Osteocyte (in vitro differentiated cells): ENCODE results near the gene DTWD1. TPM values are rescaled to one million over a fixed set of nuclear protein-coding genes. Genes with fewer than 3 reads are reported as not detected.

Source experiments
- DNase-seq: peaks from one replicate; pipeline ENCODE4 v3.0.0; 2021; ENCODE audit warnings: mixed read lengths; ENCODE audit not compliant: unreplicated experiment; ENCODE audit errors: extremely low spot score
- H3K27ac Mint-ChIP-seq: one replicate; pipeline ENCODE4 v1.8.0; 2021; ENCODE audit warnings: mild to moderate bottlenecking, mixed read lengths; ENCODE audit not compliant: unreplicated experiment
- H3K27me3 Mint-ChIP-seq: one replicate; pipeline ENCODE4 v1.8.0; 2021; ENCODE audit warnings: mixed read lengths; ENCODE audit not compliant: unreplicated experiment
- H3K36me3 Mint-ChIP-seq: one replicate; pipeline ENCODE4 v1.8.0; 2021; ENCODE audit warnings: mixed read lengths; ENCODE audit not compliant: unreplicated experiment
- H3K4me1 Mint-ChIP-seq: one replicate; pipeline ENCODE4 v1.8.0; 2021; ENCODE audit warnings: mixed read lengths; ENCODE audit not compliant: unreplicated experiment
- H3K4me3 Mint-ChIP-seq: one replicate; pipeline ENCODE4 v1.8.0; 2021; ENCODE audit warnings: mild to moderate bottlenecking, moderate library complexity, mixed read lengths; ENCODE audit not compliant: unreplicated experiment
- H3K9me3 Mint-ChIP-seq: one replicate; pipeline ENCODE4 v1.8.0; 2021; ENCODE audit warnings: mixed read lengths; ENCODE audit not compliant: unreplicated experiment
- CTCF ChIP-seq: fragments of 200-600 bp; sonication (generic); IDR thresholded peaks from 2 replicates; pipeline ENCODE4 v1.5.0; 2021; ENCODE audit warnings: antibody characterized with exemption, mild to moderate bottlenecking, moderate library complexity
- total RNA-seq: library from RNA; stranded (reverse); gene quantifications from 2 replicates; pipeline ENCODE4 v1.2.1, GENCODE V29; 2021

DTWD1 gene
- total RNA-seq, 1 donor from 2014 or later, result 19.2 TPM

GRCh38 chr15:49625460-49626036 is 4.7 kb downstream of the DTWD1 start:
- Mint-ChIP-seq H3K4me3 (no peak overlapping the region), H3K4me1 (peaks cover 64% of the 10 kb centered on the region), H3K9me3 (no peaks in the 10 kb centered on the region), H3K27me3 (no peaks in the 10 kb centered on the region), H3K36me3 (peaks cover 17% of the 10 kb centered on the region), H3K27ac (no peak overlapping the region)
- DNase-seq, result no peak
- TF ChIP-seq CTCF, result no peak

DNA sequence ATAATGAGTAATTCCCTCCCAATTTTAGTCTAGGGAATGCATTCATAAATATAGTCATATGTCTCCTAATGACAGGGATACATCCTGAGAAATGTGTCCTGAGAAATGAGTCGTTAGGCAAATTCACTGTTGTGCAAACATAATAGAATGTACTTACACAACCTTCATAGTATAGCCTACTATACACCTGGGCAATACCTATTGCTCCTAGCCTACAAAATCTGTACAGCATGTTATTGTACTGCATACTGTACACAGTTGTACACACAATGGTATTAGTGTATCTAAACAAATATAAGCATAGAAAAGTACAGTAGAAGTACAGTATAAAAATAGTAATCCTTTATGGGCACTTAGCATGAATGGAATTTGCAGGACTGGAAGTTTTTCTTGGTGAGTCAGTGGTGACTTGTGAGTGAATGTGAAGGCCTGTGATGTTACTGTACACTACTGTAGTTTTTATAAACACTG is 6.6 kb downstream of the DTWD1 start:
- Mint-ChIP-seq H3K4me1 (peaks cover 54% of the 10 kb centered on the region), H3K9me3 (no peaks in the 10 kb centered on the region), H3K27ac (no peak overlapping the region), H3K4me3 (no peak overlapping the region), H3K36me3 (peaks cover 17% of the 10 kb centered on the region), H3K27me3 (no peaks in the 10 kb centered on the region)
- no peak for TF ChIP-seq CTCF
- no peak for DNase-seq

DNA sequence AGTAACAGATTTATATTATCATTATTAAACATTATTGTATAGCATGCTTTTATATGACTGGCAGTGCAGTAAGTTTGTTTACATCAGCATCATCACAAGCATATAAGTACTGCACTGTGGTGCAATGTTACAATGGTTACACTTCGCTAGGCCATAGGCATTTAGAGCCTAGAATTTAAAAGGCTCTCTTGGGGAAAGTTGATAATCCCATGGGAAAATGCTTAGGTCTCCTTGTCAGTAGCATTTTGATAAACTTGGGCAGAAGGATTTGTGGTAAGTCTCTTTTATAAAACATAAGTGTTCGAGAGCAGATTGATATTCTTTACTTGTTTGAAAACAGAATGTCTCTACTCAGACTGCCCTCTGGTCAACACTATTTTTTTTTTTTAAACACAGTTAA is 7.5 kb downstream of the DTWD1 start:
- no peaks in the 10 kb centered on the region for H3K9me3 Mint-ChIP-seq
- H3K4me3 Mint-ChIP-seq, result no peak overlapping the region
- no peaks in the 10 kb centered on the region for H3K27me3 Mint-ChIP-seq
- H3K4me1 Mint-ChIP-seq, result peaks cover 45% of the 10 kb centered on the region
- H3K27ac Mint-ChIP-seq, result no peak overlapping the region
- no peak for DNase-seq
- H3K36me3 Mint-ChIP-seq, result peaks cover 17% of the 10 kb centered on the region
- no peak for TF ChIP-seq CTCF

DNA sequence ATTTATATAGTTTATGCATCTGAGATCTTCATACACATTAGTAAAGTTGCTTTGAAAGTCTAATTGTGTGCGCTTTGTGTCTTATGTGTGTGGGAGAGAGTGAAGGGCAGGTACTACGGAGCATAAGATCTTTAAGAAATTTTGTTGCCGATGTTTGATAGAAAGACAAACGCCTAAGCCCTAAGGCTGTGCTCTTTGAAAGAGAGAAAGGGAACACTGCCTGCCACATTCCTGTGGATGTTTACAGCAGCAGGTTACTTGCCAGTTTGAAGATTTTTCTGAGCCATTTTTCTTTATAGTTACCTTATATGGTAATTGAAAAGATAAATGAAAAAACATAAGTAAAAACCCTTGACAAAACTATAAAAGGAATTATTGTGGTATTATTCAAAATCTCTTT is 17.0 kb downstream of the DTWD1 start:
- Mint-ChIP-seq H3K9me3 (no peaks in the 10 kb centered on the region), H3K27me3 (no peaks in the 10 kb centered on the region), H3K4me3 (no peak overlapping the region), H3K36me3 (peaks cover 30% of the 10 kb centered on the region), H3K27ac (no peak overlapping the region), H3K4me1 (peaks cover 9% of the 10 kb centered on the region)
- TF ChIP-seq CTCF, result no peak
- DNase-seq, result no peak

DNA sequence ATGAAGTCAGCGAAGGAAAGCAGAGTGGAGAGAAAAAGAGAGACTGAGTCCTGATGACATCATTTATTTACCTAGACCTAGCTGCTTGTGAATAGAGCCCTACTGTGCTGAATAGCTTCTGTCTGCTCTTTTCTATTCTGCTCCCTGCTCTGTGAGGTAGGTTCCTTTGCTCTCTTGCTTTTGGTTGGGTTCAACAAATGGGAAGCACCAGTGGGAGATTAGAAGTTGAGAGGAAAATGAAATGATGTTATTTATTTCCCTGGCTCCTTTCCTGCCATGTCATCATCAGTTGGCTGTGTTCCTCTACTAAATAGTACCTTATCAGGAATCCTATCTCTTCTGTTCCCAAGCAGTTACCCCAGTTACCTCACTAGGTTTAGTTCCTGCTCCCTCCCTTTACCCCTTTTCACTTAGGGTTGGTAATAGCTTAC is 23.5 kb downstream of the DTWD1 start:
- H3K4me3 Mint-ChIP-seq, result no peak overlapping the region
- no peak for TF ChIP-seq CTCF
- peaks cover 14% of the 10 kb centered on the region for H3K36me3 Mint-ChIP-seq
- no peaks in the 10 kb centered on the region for H3K27me3 Mint-ChIP-seq
- H3K4me1 Mint-ChIP-seq, result peaks cover 14% of the 10 kb centered on the region
- no peaks in the 10 kb centered on the region for H3K9me3 Mint-ChIP-seq
- DNase-seq, result no peak
- H3K27ac Mint-ChIP-seq, result no peak overlapping the region
